Measurements from ENCODE around the gene ZSCAN10.
A peak's percentile ranks its signal among the peaks of the same experiment; 100 is the strongest.
"Not testable (repeated sequence)": the region's sequence is repeated elsewhere in the genome, so short reads cannot be mapped to it uniquely, and the experiment has no call there.

Gene ZSCAN10

DNA sequence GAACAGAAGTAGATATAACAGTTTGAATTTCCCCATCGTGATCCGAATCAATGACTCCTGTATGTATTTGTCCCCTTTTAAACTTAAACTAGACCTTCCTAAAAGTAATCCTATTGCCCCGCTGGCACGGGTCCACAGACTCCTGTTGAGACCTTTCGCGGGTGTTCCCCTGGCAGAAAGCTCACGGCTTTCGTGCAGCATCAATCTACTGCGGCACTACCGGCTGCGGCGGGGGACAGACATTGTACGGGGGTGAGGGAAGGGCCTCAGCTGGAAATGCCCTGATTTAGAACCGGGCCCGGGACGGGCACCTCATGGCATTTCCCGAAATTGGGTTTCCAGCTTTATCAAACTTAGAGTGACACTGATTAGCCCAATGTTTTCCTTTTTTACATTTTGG is 19.1 kb downstream of the ZSCAN10 start:
- ATAC-seq (replicated peaks) (no peak), DNase-seq (no peak)
- H3K27me3 Mint-ChIP-seq: no peaks in the 10 kb centered on the region
- H3K36me3 Mint-ChIP-seq (ENCODE audit: insufficient read depth): peaks cover 11% of the 10 kb centered on the region
- H3K9me3 Mint-ChIP-seq: no peaks in the 10 kb centered on the region
- H3K27ac Mint-ChIP-seq: peak overlapping the region; percentile 75 to 85
- peaks cover 48 to 51% of the 10 kb centered on the region in 2 donors for H3K4me1 Mint-ChIP-seq (ENCODE audit: low read depth in 2 of 2)
- H3K4me3 Mint-ChIP-seq: peak overlapping the region; percentile 8 to 31

DNA sequence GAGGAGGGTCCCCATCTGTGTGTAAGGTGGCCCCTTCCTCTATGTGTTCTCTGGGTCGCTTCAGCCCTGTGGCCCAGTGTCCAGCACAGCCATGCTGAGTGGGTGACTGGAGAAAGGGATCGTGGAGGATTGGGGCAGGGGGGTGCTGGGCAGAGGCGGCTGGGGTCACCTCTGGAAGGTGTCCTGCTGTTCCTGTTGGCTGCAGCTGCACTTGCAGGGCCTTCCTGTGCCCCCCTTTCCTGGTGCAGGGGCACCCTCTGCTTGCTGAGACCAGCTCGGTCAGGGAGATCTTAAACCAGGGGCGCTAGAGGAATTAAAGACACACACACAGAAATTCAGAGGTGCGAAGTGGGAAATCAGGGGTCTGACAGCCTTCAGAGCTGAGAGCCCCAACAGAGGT is 22.5 kb downstream of the ZSCAN10 start:
- peaks cover 30% of the 10 kb centered on the region for H3K36me3 Mint-ChIP-seq (ENCODE audit: insufficient read depth)
- peaks cover 71 to 72% of the 10 kb centered on the region in 2 donors for H3K4me1 Mint-ChIP-seq (ENCODE audit: low read depth in 2 of 2)
- H3K27ac Mint-ChIP-seq: peak overlapping the region; percentile 93 to 99
- H3K9me3 Mint-ChIP-seq: no peaks in the 10 kb centered on the region
- H3K27me3 Mint-ChIP-seq: no peaks in the 10 kb centered on the region
- no peak for DNase-seq
- H3K4me3 Mint-ChIP-seq: peak overlapping the region; percentile 80 to 94
- ATAC-seq (replicated peaks): no peak

GRCh38 chr16:3075946-3076345 is 23.1 kb downstream of the ZSCAN10 start:
- not testable (repeated sequence) for DNase-seq; H3K27me3 Mint-ChIP-seq; H3K9me3 Mint-ChIP-seq; ATAC-seq (replicated peaks)
- H3K36me3 Mint-ChIP-seq (ENCODE audit: insufficient read depth): peaks cover 34% of the 10 kb centered on the region
- H3K4me1 Mint-ChIP-seq (ENCODE audit: low read depth in 2 of 2): peaks cover 75 to 78% of the 10 kb centered on the region in 2 donors
- H3K27ac Mint-ChIP-seq: peak overlapping the region; percentile 93 to 99
- H3K4me3 Mint-ChIP-seq: peak overlapping the region; percentile 80 to 94

DNA sequence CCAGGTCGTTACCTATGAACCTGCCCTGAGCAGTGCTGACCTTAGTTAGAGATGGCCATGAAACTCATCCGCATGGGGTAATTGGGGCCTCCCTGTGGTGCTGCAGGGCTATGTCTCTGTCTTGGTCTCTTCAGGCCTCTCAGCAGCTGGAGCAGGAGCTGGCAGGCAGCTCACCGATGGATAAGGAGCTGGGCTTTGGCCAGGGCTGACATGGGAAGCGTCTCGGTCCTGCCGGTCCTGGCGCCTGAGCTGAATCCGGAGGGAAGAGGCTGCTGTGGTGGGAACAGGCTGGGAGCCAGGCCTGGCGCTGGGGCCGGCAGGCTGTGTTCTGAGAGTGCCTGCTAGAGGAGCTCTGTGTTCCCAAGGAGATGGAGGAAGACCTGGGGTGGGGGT is 23.6 kb downstream of the ZSCAN10 start:
- ATAC-seq (replicated peaks) (peak; percentile 9), DNase-seq (no peak)
- Mint-ChIP-seq H3K27ac (peak overlapping the region; percentile 93 to 99), H3K9me3 (no peaks in the 10 kb centered on the region), H3K4me1 (ENCODE audit: low read depth in 2 of 2) (peaks cover 76 to 81% of the 10 kb centered on the region in 2 donors), H3K27me3 (no peaks in the 10 kb centered on the region), H3K36me3 (ENCODE audit: insufficient read depth) (peaks cover 38% of the 10 kb centered on the region), H3K4me3 (peak overlapping the region; percentile 80 to 94)

DNA sequence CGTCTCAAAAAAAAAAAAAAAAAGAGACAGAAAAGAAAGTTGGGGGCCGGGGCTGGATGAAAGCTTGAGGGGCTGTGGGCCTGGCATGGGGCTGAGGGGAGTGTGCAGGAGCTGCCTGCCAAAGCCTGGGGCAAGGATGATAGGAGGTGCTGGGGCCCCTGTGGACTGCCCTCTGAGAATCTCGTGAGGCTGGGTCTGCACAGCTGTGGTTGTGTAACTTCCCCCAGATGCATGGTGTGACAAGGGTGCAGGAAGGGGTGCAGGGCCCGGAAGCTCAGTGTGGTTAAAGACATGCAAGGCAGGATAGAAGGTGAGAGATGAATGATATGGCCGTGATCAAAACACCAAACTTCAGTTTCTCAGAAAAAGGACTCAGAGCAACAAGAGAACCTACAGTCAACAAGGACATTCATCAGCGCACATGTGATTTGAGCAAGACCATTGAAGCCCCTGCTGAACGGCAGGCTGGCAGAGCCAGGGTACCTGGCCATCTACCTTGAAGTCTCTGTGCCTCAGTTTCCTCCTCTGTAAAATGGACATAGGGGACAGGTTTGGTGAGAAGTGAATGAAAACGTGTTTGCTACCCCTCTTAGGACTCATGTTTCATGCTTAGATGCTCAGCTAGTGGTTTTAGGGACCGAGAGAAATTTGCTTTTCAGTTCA is 24.1 kb downstream of the ZSCAN10 start:
- Mint-ChIP-seq H3K36me3 (ENCODE audit: insufficient read depth) (peaks cover 43% of the 10 kb centered on the region), H3K27ac (peak overlapping the region; percentile 93 to 99), H3K4me1 (ENCODE audit: low read depth in 2 of 2) (peaks cover 79 to 83% of the 10 kb centered on the region in 2 donors), H3K4me3 (peak overlapping the region; percentile 80 to 94), H3K27me3 (no peaks in the 10 kb centered on the region), H3K9me3 (no peaks in the 10 kb centered on the region)
- DNase-seq (peak; percentile 78 to 82 (median 81)), ATAC-seq (replicated peaks) (peak; percentile 90)

DNA sequence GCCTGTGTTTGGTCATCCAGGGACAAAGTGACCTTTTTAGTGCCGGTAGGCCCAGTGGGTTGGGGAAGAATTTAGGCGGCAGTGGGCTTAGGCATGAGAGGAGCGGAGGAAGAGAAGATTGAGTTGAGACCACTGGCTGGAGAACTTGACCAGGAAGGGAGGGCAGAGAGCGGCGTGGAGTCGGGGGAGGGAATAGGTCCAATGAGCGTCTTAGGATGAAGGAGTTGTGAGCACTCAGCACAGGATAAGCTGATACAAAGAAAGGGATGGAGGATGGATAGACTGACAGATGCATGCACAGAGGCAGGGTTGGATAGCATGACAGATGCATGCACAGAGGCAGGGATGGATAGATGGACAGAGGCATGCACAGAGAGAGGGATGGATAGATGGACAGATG is 25.6 kb downstream of the ZSCAN10 start:
- Mint-ChIP-seq H3K4me3 (peak overlapping the region; percentile 80 to 94), H3K36me3 (ENCODE audit: insufficient read depth) (peaks cover 57% of the 10 kb centered on the region), H3K27me3 (no peaks in the 10 kb centered on the region), H3K27ac (peak overlapping the region; percentile 93 to 99), H3K4me1 (ENCODE audit: low read depth in 2 of 2) (peaks cover 82 to 89% of the 10 kb centered on the region in 2 donors), H3K9me3 (no peaks in the 10 kb centered on the region)
- ATAC-seq (replicated peaks) (no peak), DNase-seq (no peak)

DNA sequence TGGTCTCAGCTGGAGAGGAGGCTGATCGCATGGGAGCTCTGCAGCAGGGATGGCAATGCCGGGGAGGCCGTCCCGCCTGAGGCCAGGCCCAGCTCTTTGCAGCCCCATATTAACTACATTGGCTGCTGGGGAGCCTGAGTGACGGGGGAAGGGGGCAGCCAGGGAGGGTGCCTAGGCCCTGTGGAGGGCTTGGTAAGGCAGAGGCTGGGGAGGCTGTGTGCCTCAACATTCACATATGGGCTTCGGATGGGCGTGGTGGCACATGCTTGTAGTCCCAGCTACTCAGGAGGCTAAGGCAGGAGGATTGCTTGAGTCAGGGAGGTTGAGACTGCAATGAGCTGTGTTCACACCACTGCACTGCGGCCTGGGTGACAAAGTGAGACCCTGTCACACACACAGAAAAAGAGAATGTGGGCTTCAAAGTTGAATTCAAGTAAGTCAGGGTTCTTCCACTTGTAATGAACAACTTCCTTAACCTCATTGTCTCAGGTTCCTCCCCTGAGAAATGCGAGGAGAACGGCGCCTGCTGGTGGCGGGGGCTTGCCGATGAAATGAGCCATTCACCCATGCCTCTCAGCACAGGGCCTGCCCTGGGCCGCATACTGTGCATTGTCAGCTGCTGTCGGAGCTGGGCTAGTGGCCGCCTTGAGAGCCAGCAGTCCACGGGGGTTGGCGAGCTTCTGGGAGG is 26.4 kb downstream of the ZSCAN10 start:
- Mint-ChIP-seq H3K36me3 (ENCODE audit: insufficient read depth) (peaks cover 64% of the 10 kb centered on the region), H3K27ac (peak overlapping the region; percentile 93 to 99), H3K4me3 (peak overlapping the region; percentile 94 to 100), H3K4me1 (ENCODE audit: low read depth in 2 of 2) (peaks cover 82 to 88% of the 10 kb centered on the region in 2 donors)
- ATAC-seq (replicated peaks) (peak; percentile 28), DNase-seq (peak in 2 of 3 experiments; percentile 27 to 44)
- not testable (repeated sequence) for H3K27me3 Mint-ChIP-seq, H3K9me3 Mint-ChIP-seq

DNA sequence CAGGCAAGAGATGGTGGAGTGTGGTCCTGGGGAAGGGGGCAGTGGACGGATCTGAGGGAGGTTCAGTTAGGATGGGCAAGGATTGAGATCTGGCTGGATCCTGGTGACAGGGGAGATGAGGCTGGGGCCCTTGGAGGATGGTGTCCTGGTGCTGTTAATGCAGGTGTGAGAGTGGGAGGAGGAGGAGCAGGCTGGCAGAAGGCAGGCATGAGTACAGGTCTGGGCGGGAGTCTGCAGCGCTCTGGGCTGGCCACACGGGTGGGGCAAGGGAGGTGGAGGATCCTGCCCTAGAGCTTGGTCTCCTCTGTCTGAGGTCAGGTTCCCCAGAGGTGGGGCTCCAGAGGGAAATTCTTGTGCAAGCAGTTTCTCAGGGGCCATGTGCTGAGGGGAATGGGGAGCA is 26.9 kb downstream of the ZSCAN10 start:
- H3K4me3 Mint-ChIP-seq: peak overlapping the region; percentile 61 to 100
- H3K36me3 Mint-ChIP-seq (ENCODE audit: insufficient read depth): peaks cover 69% of the 10 kb centered on the region
- not testable (repeated sequence) for DNase-seq; H3K27me3 Mint-ChIP-seq; ATAC-seq (replicated peaks); H3K9me3 Mint-ChIP-seq
- peaks cover 84 to 88% of the 10 kb centered on the region in 2 donors for H3K4me1 Mint-ChIP-seq (ENCODE audit: low read depth in 2 of 2)
- peak overlapping the region in 1 of 2 donors; percentile 88 for H3K27ac Mint-ChIP-seq

DNA sequence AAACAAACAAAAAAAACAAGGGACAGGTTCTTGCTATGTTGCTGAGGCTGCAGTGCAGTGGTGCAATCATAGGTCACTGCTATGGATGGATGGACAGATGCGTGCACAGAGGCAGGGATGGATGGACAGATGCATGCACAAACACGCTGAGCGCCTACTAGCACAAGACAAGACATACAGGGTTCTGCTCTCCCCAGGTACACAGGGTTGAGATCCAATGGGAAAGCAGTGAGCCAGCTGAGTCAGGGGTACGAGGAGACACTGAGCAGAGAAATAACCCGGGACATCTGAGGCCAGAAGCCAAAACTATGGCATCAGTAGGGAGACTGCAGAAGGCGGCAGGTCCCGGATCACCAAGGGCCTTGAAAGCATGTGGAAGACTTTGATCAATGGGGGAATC is 27.4 kb downstream of the ZSCAN10 start:
- Mint-ChIP-seq H3K36me3 (ENCODE audit: insufficient read depth) (peaks cover 67% of the 10 kb centered on the region), H3K4me1 (ENCODE audit: low read depth in 2 of 2) (peaks cover 80 to 86% of the 10 kb centered on the region in 2 donors), H3K9me3 (no peaks in the 10 kb centered on the region), H3K27me3 (no peaks in the 10 kb centered on the region), H3K27ac (peak overlapping the region in 1 of 2 donors; percentile 88), H3K4me3 (peak overlapping the region; percentile 61 to 100)
- ATAC-seq (replicated peaks) (no peak), DNase-seq (no peak)

GRCh38 chr16:3070608-3071111 is 28.4 kb downstream of the ZSCAN10 start:
- H3K4me3 Mint-ChIP-seq: peak overlapping the region; percentile 100
- H3K4me1 Mint-ChIP-seq (ENCODE audit: low read depth in 2 of 2): peaks cover 72 to 78% of the 10 kb centered on the region in 2 donors
- DNase-seq (no peak), ATAC-seq (replicated peaks) (no peak)
- no peaks in the 10 kb centered on the region for H3K27me3 Mint-ChIP-seq
- peak overlapping the region; percentile 84 to 98 for H3K27ac Mint-ChIP-seq
- peaks cover 77% of the 10 kb centered on the region for H3K36me3 Mint-ChIP-seq (ENCODE audit: insufficient read depth)
- H3K9me3 Mint-ChIP-seq: no peaks in the 10 kb centered on the region

- DNase-seq; H3K9me3 Mint-ChIP-seq; H3K27me3 Mint-ChIP-seq; ATAC-seq (replicated peaks): not testable (repeated sequence)
- Mint-ChIP-seq H3K4me3 (peak overlapping the region; percentile 100), H3K4me1 (ENCODE audit: low read depth in 2 of 2) (peaks cover 67 to 73% of the 10 kb centered on the region in 2 donors), H3K36me3 (ENCODE audit: insufficient read depth) (peaks cover 74% of the 10 kb centered on the region), H3K27ac (peak overlapping the region in 1 of 2 donors; percentile 98)
These were observed 29.9 kb downstream of the ZSCAN10 start for GRCh38 chr16:3069146-3069545.

DNA sequence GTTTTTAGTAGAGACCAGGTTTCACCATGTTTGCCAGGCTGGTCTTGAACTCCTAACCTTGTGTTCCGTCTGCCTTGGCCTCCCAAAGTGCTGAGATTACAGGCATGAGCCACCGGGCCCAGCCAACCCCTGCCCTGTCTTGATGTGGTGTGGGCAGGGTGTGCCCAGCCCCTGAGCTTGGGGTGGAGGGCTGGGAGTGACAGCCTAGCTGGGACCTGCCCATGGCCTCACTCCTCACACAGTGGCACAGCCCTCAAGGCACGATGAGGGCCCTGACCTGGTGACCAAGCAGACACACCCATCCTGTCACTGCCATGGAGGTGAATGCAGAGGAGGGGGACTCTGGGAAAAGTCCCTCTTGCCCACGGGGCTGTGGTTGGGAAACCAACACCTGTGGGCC is 30.6 kb downstream of the ZSCAN10 start:
- Mint-ChIP-seq H3K36me3 (ENCODE audit: insufficient read depth) (peaks cover 68% of the 10 kb centered on the region), H3K4me3 (peak overlapping the region; percentile 100), H3K27me3 (no peaks in the 10 kb centered on the region), H3K4me1 (ENCODE audit: low read depth in 2 of 2) (peaks cover 65 to 71% of the 10 kb centered on the region in 2 donors), H3K27ac (peak overlapping the region; percentile 98 to 99), H3K9me3 (no peaks in the 10 kb centered on the region)
- ATAC-seq (replicated peaks) (no peak), DNase-seq (no peak)

GRCh38 chr16:3066440-3066748 is 32.7 kb downstream of the ZSCAN10 start:
- Mint-ChIP-seq H3K27me3 (no peaks in the 10 kb centered on the region), H3K9me3 (no peaks in the 10 kb centered on the region), H3K36me3 (ENCODE audit: insufficient read depth) (peaks cover 60% of the 10 kb centered on the region), H3K27ac (peak overlapping the region; percentile 98 to 99), H3K4me1 (ENCODE audit: low read depth in 2 of 2) (peaks cover 56 to 62% of the 10 kb centered on the region in 2 donors), H3K4me3 (peak overlapping the region; percentile 100)
- ATAC-seq (replicated peaks): no peak
- no peak for DNase-seq

Measured in effector memory CD8-positive, alpha-beta T cell (primary cell).